ENCODE measurements around the gene TNNT3. TPM values are rescaled to one million over a fixed set of nuclear protein-coding genes. Genes with fewer than 3 reads are reported as not detected.

The TNNT3 gene
- total RNA-seq, 1 donor from 2014 or later, result 1.3 TPM

DNA sequence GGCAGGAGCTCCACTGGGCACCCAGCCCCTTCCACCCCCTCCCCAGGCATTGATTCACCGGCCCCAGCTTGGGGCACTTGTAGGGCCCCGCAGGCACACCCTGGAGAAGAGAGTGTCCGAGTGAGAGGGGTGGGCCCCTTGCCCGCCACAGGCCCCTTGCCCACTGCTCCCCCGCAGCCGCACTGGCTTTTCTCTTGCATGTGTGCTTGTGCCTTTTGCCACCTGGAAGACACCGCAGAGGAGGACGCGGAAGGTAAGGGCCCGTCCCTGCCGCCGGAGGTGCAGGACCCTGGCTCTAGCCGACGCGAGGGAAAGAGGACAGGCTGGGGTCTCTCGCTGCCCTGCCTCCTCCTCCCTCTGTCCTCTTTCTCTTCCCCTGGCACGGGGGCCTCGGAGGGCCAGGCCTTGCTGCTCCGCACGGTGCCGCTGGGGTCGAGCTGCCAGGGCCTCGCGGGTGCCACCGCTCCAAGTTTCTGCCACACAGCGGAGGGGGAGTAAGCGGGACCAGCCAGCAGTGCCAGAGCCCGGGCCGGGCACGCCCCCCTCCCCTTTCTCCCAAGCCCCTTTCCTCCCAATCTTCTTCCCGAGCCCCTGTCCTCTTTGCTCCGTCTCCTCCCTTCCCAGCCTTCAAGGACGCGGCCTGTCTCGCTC is 9.5 kb downstream of the TNNT3 start:
- peaks cover 9% of the 10 kb centered on the region for H3K4me1 Mint-ChIP-seq (ENCODE audit: low read depth)
- H3K4me3 Mint-ChIP-seq (ENCODE audit: unreplicated experiment), result no peak overlapping the region
- H3K9me3 Mint-ChIP-seq (ENCODE audit: low read depth), result no peaks in the 10 kb centered on the region
- TF ChIP-seq, protein P1, sequence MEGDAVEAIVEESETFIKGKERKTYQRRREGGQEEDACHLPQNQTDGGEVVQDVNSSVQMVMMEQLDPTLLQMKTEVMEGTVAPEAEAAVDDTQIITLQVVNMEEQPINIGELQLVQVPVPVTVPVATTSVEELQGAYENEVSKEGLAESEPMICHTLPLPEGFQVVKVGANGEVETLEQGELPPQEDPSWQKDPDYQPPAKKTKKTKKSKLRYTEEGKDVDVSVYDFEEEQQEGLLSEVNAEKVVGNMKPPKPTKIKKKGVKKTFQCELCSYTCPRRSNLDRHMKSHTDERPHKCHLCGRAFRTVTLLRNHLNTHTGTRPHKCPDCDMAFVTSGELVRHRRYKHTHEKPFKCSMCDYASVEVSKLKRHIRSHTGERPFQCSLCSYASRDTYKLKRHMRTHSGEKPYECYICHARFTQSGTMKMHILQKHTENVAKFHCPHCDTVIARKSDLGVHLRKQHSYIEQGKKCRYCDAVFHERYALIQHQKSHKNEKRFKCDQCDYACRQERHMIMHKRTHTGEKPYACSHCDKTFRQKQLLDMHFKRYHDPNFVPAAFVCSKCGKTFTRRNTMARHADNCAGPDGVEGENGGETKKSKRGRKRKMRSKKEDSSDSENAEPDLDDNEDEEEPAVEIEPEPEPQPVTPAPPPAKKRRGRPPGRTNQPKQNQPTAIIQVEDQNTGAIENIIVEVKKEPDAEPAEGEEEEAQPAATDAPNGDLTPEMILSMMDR (IDR thresholded peaks at IDR 0.05), result no peak
- H3K36me3 Mint-ChIP-seq (ENCODE audit: low read depth), result no peaks in the 10 kb centered on the region
- H3K27me3 Mint-ChIP-seq (ENCODE audit: low read depth), result peaks cover 6% of the 10 kb centered on the region
- no peak overlapping the region for H3K27ac Mint-ChIP-seq (ENCODE audit: unreplicated experiment)
- peak; percentile 83 for DNase-seq (ENCODE audit: low spot score)

DNA sequence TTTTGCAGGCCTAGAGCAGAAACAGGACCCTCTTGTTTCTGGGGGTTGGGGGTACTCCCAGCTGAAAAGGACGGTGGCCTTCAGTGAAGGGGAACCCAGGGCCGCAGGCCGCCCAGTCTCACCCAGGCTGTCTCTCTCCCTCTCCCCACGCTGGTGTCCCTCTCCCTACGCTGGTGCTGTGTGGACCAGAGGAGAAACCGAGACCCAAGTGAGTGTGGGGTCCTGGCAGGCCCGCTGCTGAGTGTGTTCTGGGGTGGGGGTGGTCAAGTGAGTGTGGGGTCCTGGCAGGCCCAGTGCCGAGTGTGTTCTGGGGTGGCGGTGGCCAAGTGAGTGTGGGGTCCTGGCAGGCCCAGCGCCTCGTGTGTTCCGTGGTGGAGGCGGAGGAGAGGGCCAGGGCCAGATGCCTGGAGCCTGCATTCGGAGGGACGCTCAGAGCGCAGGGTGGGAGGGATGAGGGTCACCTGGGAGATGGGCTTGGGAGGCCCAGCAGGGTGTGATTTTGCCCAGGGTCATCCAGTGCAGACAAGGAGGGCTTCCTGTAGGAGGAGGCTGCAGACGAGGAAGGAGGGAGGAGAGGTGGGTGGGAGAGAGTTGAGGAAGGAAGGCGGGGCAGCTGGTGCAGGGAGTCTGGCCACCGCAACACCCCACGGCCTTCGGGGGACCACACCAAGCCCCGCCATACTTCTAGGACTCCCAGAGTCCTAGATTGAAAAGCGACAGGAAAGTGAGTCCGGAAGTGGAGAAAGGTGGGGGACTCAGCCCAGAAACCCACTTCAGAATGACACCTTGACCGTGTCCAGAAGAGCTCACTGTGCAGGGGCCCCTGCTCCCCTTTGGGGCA is 10.3 kb downstream of the TNNT3 start:
- TF ChIP-seq, protein P1 (IDR thresholded peaks at IDR 0.05), result no peak
- Mint-ChIP-seq H3K27ac (ENCODE audit: unreplicated experiment) (no peak overlapping the region), H3K36me3 (ENCODE audit: low read depth) (no peaks in the 10 kb centered on the region)

GRCh38 chr11:1930462-1930830 is 10.9 kb downstream of the TNNT3 start:
- TF ChIP-seq, protein P1 (IDR thresholded peaks at IDR 0.05), result no peak
- peaks cover 9% of the 10 kb centered on the region for H3K4me1 Mint-ChIP-seq (ENCODE audit: low read depth)
- no peaks in the 10 kb centered on the region for H3K36me3 Mint-ChIP-seq (ENCODE audit: low read depth)
- no peak overlapping the region for H3K27ac Mint-ChIP-seq (ENCODE audit: unreplicated experiment)
- no peak overlapping the region for H3K4me3 Mint-ChIP-seq (ENCODE audit: unreplicated experiment)
- peaks cover 7% of the 10 kb centered on the region for H3K27me3 Mint-ChIP-seq (ENCODE audit: low read depth)
- no peak for DNase-seq (ENCODE audit: low spot score)
- no peaks in the 10 kb centered on the region for H3K9me3 Mint-ChIP-seq (ENCODE audit: low read depth)

More for the DNA sequence above, 10.3 kb downstream of the TNNT3 start:
- H3K4me3 Mint-ChIP-seq (ENCODE audit: unreplicated experiment), result no peak overlapping the region
- H3K27me3 Mint-ChIP-seq (ENCODE audit: low read depth), result peaks cover 7% of the 10 kb centered on the region
- peak; percentile 69 for DNase-seq (ENCODE audit: low spot score)
- peaks cover 9% of the 10 kb centered on the region for H3K4me1 Mint-ChIP-seq (ENCODE audit: low read depth)
- H3K9me3 Mint-ChIP-seq (ENCODE audit: low read depth), result no peaks in the 10 kb centered on the region

GRCh38 chr11:1931341-1932104 is 12.0 kb downstream of the TNNT3 start:
- Mint-ChIP-seq H3K36me3 (ENCODE audit: low read depth) (no peaks in the 10 kb centered on the region), H3K4me3 (ENCODE audit: unreplicated experiment) (no peak overlapping the region), H3K4me1 (ENCODE audit: low read depth) (peaks cover 9% of the 10 kb centered on the region), H3K9me3 (ENCODE audit: low read depth) (no peaks in the 10 kb centered on the region), H3K27me3 (ENCODE audit: low read depth) (peaks cover 7% of the 10 kb centered on the region), H3K27ac (ENCODE audit: unreplicated experiment) (no peak overlapping the region)
- TF ChIP-seq, protein P1 (IDR thresholded peaks at IDR 0.05), result no peak
- peak; percentile 65 for DNase-seq (ENCODE audit: low spot score)

GRCh38 chr11:1932105-1932480 is 12.6 kb downstream of the TNNT3 start:
- DNase-seq (ENCODE audit: low spot score), result peak; percentile 80
- Mint-ChIP-seq H3K4me3 (ENCODE audit: unreplicated experiment) (no peak overlapping the region), H3K27me3 (ENCODE audit: low read depth) (peaks cover 7% of the 10 kb centered on the region), H3K9me3 (ENCODE audit: low read depth) (no peaks in the 10 kb centered on the region), H3K27ac (ENCODE audit: unreplicated experiment) (no peak overlapping the region), H3K4me1 (ENCODE audit: low read depth) (peaks cover 9% of the 10 kb centered on the region), H3K36me3 (ENCODE audit: low read depth) (no peaks in the 10 kb centered on the region)
- TF ChIP-seq, protein P1 (IDR thresholded peaks at IDR 0.05), result no peak
